Measurements from ENCODE around the gene TRIM34. TPM values are rescaled to one million over a fixed set of nuclear protein-coding genes. Genes with fewer than 3 reads are reported as not detected.

Gene TRIM34
- total RNA-seq, 1 experiment from 2014 or later, result 0.42 TPM

GRCh38 chr11:5604896-5605295, 19.9 kb upstream of the TRIM34 start (continued):
- no peak for TF ChIP-seq ZBTB33 (IDR thresholded peaks at IDR 0.05; ENCODE audit: extremely low read depth, insufficient replicate concordance, low read length)

- Histone ChIP-seq H3K27ac (ENCODE audit: low read depth, low read length) (no peak overlapping the region), H3K4me3 (replicated peaks in 1 of 2; ENCODE audit: low read depth in 1 of 2, low read length in 2 of 2) (no peak overlapping the region), H3K9me2 (ENCODE audit: insufficient read depth) (no peaks in the 10 kb centered on the region), H3K4me1 (ENCODE audit: control insufficient read depth in 1 of 2, insufficient read depth in 2 of 2, low read length in 2 of 2) (no peaks in the 10 kb centered on the region), H3K9ac (ENCODE audit: low read length) (no peak overlapping the region), H4K20me1 (ENCODE audit: insufficient read depth) (no peaks in the 10 kb centered on the region), H3K36me3 (ENCODE audit: control insufficient read depth in 1 of 2, insufficient read depth in 2 of 2, low read length in 2 of 2) (no peaks in the 10 kb centered on the region), H3K79me2 (ENCODE audit: insufficient read depth, low read length) (no peaks in the 10 kb centered on the region), H3K9me3 (ENCODE audit: control insufficient read depth in 1 of 2, insufficient read depth in 1 of 2, low read depth in 1 of 2, low read length in 2 of 2) (no peaks in the 10 kb centered on the region), H2AFZ (ENCODE audit: low read depth, low read length, poor library complexity, severe bottlenecking) (no peak overlapping the region), H3K4me2 (ENCODE audit: low read length) (no peak overlapping the region), H3K27me3 (ENCODE audit: insufficient read depth, low read length) (no peaks in the 10 kb centered on the region)
- intact Hi-C loops (cut with micrococcal nuclease), result no loop called here
- POLR2A ChIA-PET, result no interaction called here
- RAD21 ChIA-PET (ENCODE audit: low non-redundant PET in 1 of 2, low total read pairs in 2 of 2, uncharacterized antibody in 2 of 2, unreplicated experiment in 2 of 2), result no interaction called here
- CTCF ChIA-PET, result no interaction called here
- no TSS peak for BruUV-seq (replicated peaks)
- no peak for DNase-seq (ENCODE audit: low read depth, low spot score)
- no peak for ATAC-seq
- TF ChIP-seq JUND (IDR thresholded peaks at IDR 0.05) (no peak), REST (IDR thresholded peaks at IDR 0.05; ENCODE audit: low read depth) (no peak), CBX3 (IDR thresholded peaks at IDR 0.05; ENCODE audit: low read depth) (no peak), SRF (IDR thresholded peaks at IDR 0.05; ENCODE audit: low read depth) (no peak), POLR2A (IDR thresholded peaks at IDR 0.05; ENCODE audit: borderline replicate concordance, extremely low read depth, insufficient read depth, insufficient read length) (no peak), SP1 (IDR thresholded peaks at IDR 0.05; ENCODE audit: low read depth) (no peak), POLR2AphosphoS5 (IDR thresholded peaks at IDR 0.05; ENCODE audit: low read depth, low read length) (no peak), ZBTB33 (IDR thresholded peaks at IDR 0.05; ENCODE audit: extremely low read depth, insufficient replicate concordance, low read length) (no peak), EGR1 (IDR thresholded peaks at IDR 0.05; ENCODE audit: low read depth) (no peak), TCF7L2 (IDR thresholded peaks at IDR 0.05; ENCODE audit: borderline replicate concordance, extremely low read depth, insufficient read depth, insufficient read length) (no peak), CEBPB (IDR thresholded peaks at IDR 0.05; ENCODE audit: low read depth) (no peak)
Measured at GRCh38 chr11:5605849-5606248, 19.0 kb upstream of the TRIM34 start.

Data from HCT116 (cell line).